ENCODE results near the gene ROR1.

DNA sequence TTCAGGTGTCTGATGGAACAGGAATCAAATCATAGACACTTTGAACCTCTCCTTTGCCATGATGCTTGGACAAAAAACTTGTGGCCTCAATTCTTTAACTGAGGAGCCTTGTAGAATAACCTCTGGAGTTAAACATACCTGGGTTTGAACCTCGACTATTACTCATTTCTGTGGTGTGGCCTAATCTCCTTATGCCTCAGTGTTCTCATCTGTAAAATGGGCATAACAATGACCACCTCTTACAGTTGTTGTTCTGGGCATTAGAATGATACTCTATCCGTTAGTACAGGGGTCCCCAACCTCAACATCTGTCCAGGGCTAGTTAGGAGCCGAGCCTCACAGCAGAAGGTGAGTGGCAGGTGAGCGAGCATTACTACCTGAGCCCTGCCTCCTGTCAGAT, 137.2 kb downstream of the ROR1 start:
- TF ChIP-seq, protein P1, sequence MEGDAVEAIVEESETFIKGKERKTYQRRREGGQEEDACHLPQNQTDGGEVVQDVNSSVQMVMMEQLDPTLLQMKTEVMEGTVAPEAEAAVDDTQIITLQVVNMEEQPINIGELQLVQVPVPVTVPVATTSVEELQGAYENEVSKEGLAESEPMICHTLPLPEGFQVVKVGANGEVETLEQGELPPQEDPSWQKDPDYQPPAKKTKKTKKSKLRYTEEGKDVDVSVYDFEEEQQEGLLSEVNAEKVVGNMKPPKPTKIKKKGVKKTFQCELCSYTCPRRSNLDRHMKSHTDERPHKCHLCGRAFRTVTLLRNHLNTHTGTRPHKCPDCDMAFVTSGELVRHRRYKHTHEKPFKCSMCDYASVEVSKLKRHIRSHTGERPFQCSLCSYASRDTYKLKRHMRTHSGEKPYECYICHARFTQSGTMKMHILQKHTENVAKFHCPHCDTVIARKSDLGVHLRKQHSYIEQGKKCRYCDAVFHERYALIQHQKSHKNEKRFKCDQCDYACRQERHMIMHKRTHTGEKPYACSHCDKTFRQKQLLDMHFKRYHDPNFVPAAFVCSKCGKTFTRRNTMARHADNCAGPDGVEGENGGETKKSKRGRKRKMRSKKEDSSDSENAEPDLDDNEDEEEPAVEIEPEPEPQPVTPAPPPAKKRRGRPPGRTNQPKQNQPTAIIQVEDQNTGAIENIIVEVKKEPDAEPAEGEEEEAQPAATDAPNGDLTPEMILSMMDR (IDR thresholded peaks at IDR 0.05): no peak
- no peak for TF ChIP-seq POLR2A (IDR thresholded peaks at IDR 0.05)

Data from thyroid gland (tissue), 4 donors.